ENCODE results near the gene KISS1R. TPM values are rescaled to one million over a fixed set of nuclear protein-coding genes. Genes with fewer than 3 reads are reported as not detected.

The KISS1R gene
- total RNA-seq, 4 donors from 2014 or later = not detected

- H3K27ac ChIP-seq = no peak overlapping the region
- no peaks in the 10 kb centered on the region for H3K9me3 ChIP-seq
- in situ Hi-C loops (cut with MboI; ENCODE audit: low pct_ligation_motif_present in 1 of 4, low pct_unique_long_range_greater_than_20kb in 1 of 4, low sequenced_read_pairs in 3 of 4) = no loop called here
- no peaks in the 10 kb centered on the region for H3K36me3 ChIP-seq
- intact Hi-C loops (cut with DNase I; ENCODE audit: low total_unique reads) = loop anchor here (5.0 to 10.0 kb wide), 2 partner anchors 56 to 276 kb away; no protein-coding TSS in a partner anchor
- H3K4me3 ChIP-seq = no peak overlapping the region
- 3% methylated on average over 47 of the region's 58 CpGs; no CpG with 5 or more reads in 1 of the 2 donors for WGBS, 2 donors (ENCODE audit: low coverage in 1 of 2)
- peaks cover 55% of the 10 kb centered on the region for H3K27me3 ChIP-seq
- no peak for TF ChIP-seq POLR2AphosphoS5 (IDR thresholded peaks at IDR 0.05)
- no peak for TF ChIP-seq POLR2A (IDR thresholded peaks at IDR 0.05)
- TF ChIP-seq CTCF (IDR thresholded peaks at IDR 0.05) = no peak
- no peak for TF ChIP-seq EP300 (IDR thresholded peaks at IDR 0.05; ENCODE audit: low read depth)
- DNase-seq = no peak
- peaks cover 13 to 45% (median 40%) of the 10 kb centered on the region in 4 donors for H3K4me1 ChIP-seq
Observed at GRCh38 chr19:918481-919198, 1.5 kb downstream of the KISS1R start.

GRCh38 chr19:919199-920050 lies 2.3 kb downstream of the KISS1R start:
- Histone ChIP-seq H3K9me3 (no peaks in the 10 kb centered on the region), H3K27ac (no peak overlapping the region), H3K36me3 (no peaks in the 10 kb centered on the region), H3K27me3 (peaks cover 55% of the 10 kb centered on the region), H3K4me3 (peak overlapping the region in 2 of 4 donors; percentile 26 to 30), H3K4me1 (peaks cover 13 to 49% (median 38%) of the 10 kb centered on the region in 4 donors)
- 1% methylated on average over 42 of the region's 68 CpGs; no CpG with 5 or more reads in 1 of the 2 donors for WGBS, 2 donors (ENCODE audit: low coverage in 1 of 2)
- no peak for DNase-seq
- intact Hi-C loops (cut with DNase I; ENCODE audit: low total_unique reads) (loop anchor here (5.0 to 10.0 kb wide), 3 partner anchors 57 to 275 kb away; partner anchors contain the start of gene GPX4), in situ Hi-C loops (cut with MboI; ENCODE audit: low pct_ligation_motif_present in 1 of 4, low pct_unique_long_range_greater_than_20kb in 1 of 4, low sequenced_read_pairs in 3 of 4) (loop anchor here (5.0 to 10.0 kb wide), 5 partner anchors 62 to 155 kb away; partner anchors contain the start of genes WDR18 (in 4 of the 4), CFD (in 3 of the 4) and ELANE (in 1 of the 4))
- no peak for TF ChIP-seq EP300 (IDR thresholded peaks at IDR 0.05; ENCODE audit: low read depth)
- no peak for TF ChIP-seq POLR2A (IDR thresholded peaks at IDR 0.05)
- no peak for TF ChIP-seq POLR2AphosphoS5 (IDR thresholded peaks at IDR 0.05)
- no peak for TF ChIP-seq CTCF (IDR thresholded peaks at IDR 0.05)

- no peaks in the 10 kb centered on the region for H3K36me3 ChIP-seq
- H3K9me3 ChIP-seq = no peaks in the 10 kb centered on the region
- H3K4me1 ChIP-seq = peaks cover 13 to 56% (median 45%) of the 10 kb centered on the region in 4 donors
- WGBS, 2 donors (ENCODE audit: low coverage in 1 of 2) = 1 to 10% methylated on average over 2 to 53 of the region's 84 CpGs
- in situ Hi-C loops (cut with MboI; ENCODE audit: low pct_ligation_motif_present in 1 of 4, low pct_unique_long_range_greater_than_20kb in 1 of 4, low sequenced_read_pairs in 3 of 4) (loop anchor here (5.0 to 10.0 kb wide), 5 partner anchors 62 to 155 kb away; partner anchors contain the start of genes WDR18 (in 4 of the 4), CFD (in 3 of the 4) and ELANE (in 1 of the 4)), intact Hi-C loops (cut with DNase I; ENCODE audit: low total_unique reads) (loop anchor here (10.0 kb wide), 1 partner anchor 185 kb away; the partner anchor contains the start of gene GPX4)
- TF ChIP-seq POLR2AphosphoS5 (IDR thresholded peaks at IDR 0.05) (no peak), EP300 (IDR thresholded peaks at IDR 0.05; ENCODE audit: low read depth) (no peak), POLR2A (IDR thresholded peaks at IDR 0.05) (no peak), CTCF (IDR thresholded peaks at IDR 0.05) (no peak)
- peaks cover 55% of the 10 kb centered on the region for H3K27me3 ChIP-seq
- peak overlapping the region in 2 of 4 donors; percentile 26 to 30 for H3K4me3 ChIP-seq
- H3K27ac ChIP-seq = no peak overlapping the region
- DNase-seq = no peak
Observed at GRCh38 chr19:920051-920864, 3.1 kb downstream of the KISS1R start.
